Uterus (tissue), 2 donors: Measurements from ENCODE around the gene STX10.

Experiments
- POLR2A ChIP-seq, 2 donors: fragments of 450-650 bp; IDR thresholded peaks; one replicate each; pipeline ENCODE4 v1.6.1; 2016; ENCODE audit warnings: antibody characterized with exemption in 2 of 2, mild to moderate bottlenecking in 1 of 2, moderate library complexity in 1 of 2
- TF ChIP-seq, protein P1 (sequence below), 4 experiments: fragments of 200-600 bp in 2 of 4; fragments of 450-650 bp in 2 of 4; sonication (generic) in 2 of 4; IDR thresholded peaks; one replicate each; pipeline ENCODE4 v1.5.1; 2016 to 2019; ENCODE audit warnings: antibody characterized with exemption in 4 of 4, mild to moderate bottlenecking in 2 of 4, moderate library complexity in 1 of 4

DNA sequence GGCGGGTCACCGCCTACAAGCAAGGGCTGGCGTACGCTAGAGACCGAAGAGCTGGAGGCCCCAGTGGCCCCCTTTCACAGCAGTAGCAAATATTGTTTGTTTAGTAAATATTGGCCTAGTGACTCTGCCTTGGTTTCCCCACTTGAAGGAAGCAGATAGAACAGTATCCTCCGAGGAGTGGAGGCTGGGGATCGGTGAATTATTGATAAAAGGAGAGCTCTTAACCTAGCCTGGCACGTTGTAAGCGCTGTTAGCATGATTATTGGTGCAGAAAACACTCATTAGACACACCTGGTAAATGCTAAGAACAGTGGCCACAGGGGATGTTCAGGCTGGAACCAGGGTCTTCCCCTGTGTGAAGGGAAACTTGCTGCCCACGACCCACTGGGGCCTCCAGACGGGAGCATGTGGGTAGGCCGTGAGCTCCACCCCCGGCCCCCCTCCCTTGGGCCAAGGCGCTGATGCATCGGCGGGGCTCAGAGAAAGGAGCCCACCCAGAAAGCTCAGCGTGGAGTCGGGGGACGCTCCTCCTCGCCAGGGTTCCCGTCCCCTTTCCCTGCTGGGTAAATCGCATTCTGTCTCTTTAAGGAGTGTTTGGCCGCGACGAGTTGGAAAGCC lies 2.3 kb upstream of the STX10 start:
- TF ChIP-seq POLR2A (IDR thresholded peaks at IDR 0.05) = no peak
- TF ChIP-seq, protein P1, sequence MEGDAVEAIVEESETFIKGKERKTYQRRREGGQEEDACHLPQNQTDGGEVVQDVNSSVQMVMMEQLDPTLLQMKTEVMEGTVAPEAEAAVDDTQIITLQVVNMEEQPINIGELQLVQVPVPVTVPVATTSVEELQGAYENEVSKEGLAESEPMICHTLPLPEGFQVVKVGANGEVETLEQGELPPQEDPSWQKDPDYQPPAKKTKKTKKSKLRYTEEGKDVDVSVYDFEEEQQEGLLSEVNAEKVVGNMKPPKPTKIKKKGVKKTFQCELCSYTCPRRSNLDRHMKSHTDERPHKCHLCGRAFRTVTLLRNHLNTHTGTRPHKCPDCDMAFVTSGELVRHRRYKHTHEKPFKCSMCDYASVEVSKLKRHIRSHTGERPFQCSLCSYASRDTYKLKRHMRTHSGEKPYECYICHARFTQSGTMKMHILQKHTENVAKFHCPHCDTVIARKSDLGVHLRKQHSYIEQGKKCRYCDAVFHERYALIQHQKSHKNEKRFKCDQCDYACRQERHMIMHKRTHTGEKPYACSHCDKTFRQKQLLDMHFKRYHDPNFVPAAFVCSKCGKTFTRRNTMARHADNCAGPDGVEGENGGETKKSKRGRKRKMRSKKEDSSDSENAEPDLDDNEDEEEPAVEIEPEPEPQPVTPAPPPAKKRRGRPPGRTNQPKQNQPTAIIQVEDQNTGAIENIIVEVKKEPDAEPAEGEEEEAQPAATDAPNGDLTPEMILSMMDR (IDR thresholded peaks at IDR 0.05) = no peak
